Measurements from ENCODE around the gene PIK3R3. TPM values are rescaled to one million over a fixed set of nuclear protein-coding genes. Genes with fewer than 3 reads are reported as not detected.

PIK3R3 gene
- total RNA-seq, 2 donors from 2014 or later, result 18.4 to 19.0 TPM

GRCh38 chr1:46114925-46115603, 17.4 kb downstream of the PIK3R3 start:
- Histone ChIP-seq H3K27me3 (ENCODE audit: control insufficient read depth, insufficient read depth, low read length, poor library complexity, severe bottlenecking) (no peaks in the 10 kb centered on the region), H3K9me3 (ENCODE audit: control insufficient read depth, low read length) (no peaks in the 10 kb centered on the region), H3K36me3 (ENCODE audit: control insufficient read depth, insufficient read depth, low read length) (no peaks in the 10 kb centered on the region), H3K4me3 (ENCODE audit: low read length) (no peak overlapping the region), H3K9ac (ENCODE audit: extremely low read depth, low read length, poor library complexity, severe bottlenecking) (no peak overlapping the region), H3K27ac (ENCODE audit: low read depth, low read length) (no peak overlapping the region), H3K4me1 (ENCODE audit: control insufficient read depth, insufficient read depth, low read length) (no peaks in the 10 kb centered on the region)
- WGBS, 2 experiments (ENCODE audit: insufficient coverage in 1 of 2, insufficient read length in 1 of 2), result 75 to 87% methylated on average over 2 of the region's 2 CpGs
- H3K27ac Mint-ChIP-seq, result no peak overlapping the region
- no peaks in the 10 kb centered on the region for H3K36me3 Mint-ChIP-seq (ENCODE audit: low read depth)
- no peak for TF ChIP-seq CTCF (conservative IDR thresholded peaks at IDR 0.05)
- H3K4me3 Mint-ChIP-seq, result no peak overlapping the region
- H3K27me3 Mint-ChIP-seq (ENCODE audit: insufficient read depth), result no peaks in the 10 kb centered on the region
- H3K4me1 Mint-ChIP-seq, result peaks cover 1% of the 10 kb centered on the region
- DNase-seq, result no peak
- no peaks in the 10 kb centered on the region for H3K9me3 Mint-ChIP-seq

- no peaks in the 10 kb centered on the region for H3K36me3 Mint-ChIP-seq (ENCODE audit: low read depth)
- no peak overlapping the region for H3K9ac ChIP-seq (ENCODE audit: extremely low read depth, low read length, poor library complexity, severe bottlenecking)
- no peaks in the 10 kb centered on the region for H3K4me1 ChIP-seq (ENCODE audit: control insufficient read depth, insufficient read depth, low read length)
- TF ChIP-seq CTCF (conservative IDR thresholded peaks at IDR 0.05), result no peak
- H3K27me3 Mint-ChIP-seq (ENCODE audit: insufficient read depth), result no peaks in the 10 kb centered on the region
- peaks cover 1% of the 10 kb centered on the region for H3K4me1 Mint-ChIP-seq
- H3K27ac Mint-ChIP-seq, result no peak overlapping the region
- no peaks in the 10 kb centered on the region for H3K9me3 Mint-ChIP-seq
- no peak overlapping the region for H3K4me3 ChIP-seq (ENCODE audit: low read length)
- no peaks in the 10 kb centered on the region for H3K36me3 ChIP-seq (ENCODE audit: control insufficient read depth, insufficient read depth, low read length)
- 94 to 97% methylated on average over 5 of the region's 5 CpGs for WGBS, 2 experiments (ENCODE audit: insufficient coverage in 1 of 2, insufficient read length in 1 of 2)
- no peak overlapping the region for H3K27ac ChIP-seq (ENCODE audit: low read depth, low read length)
- H3K4me3 Mint-ChIP-seq, result no peak overlapping the region
- no peak for DNase-seq
- no peaks in the 10 kb centered on the region for H3K9me3 ChIP-seq (ENCODE audit: control insufficient read depth, low read length)
- no peaks in the 10 kb centered on the region for H3K27me3 ChIP-seq (ENCODE audit: control insufficient read depth, insufficient read depth, low read length, poor library complexity, severe bottlenecking)
Observed at GRCh38 chr1:46113948-46114347, 18.5 kb downstream of the PIK3R3 start.

GRCh38 chr1:46112108-46112507, 20.3 kb downstream of the PIK3R3 start:
- H3K9me3 ChIP-seq (ENCODE audit: control insufficient read depth, low read length), result no peaks in the 10 kb centered on the region
- H3K27me3 ChIP-seq (ENCODE audit: control insufficient read depth, insufficient read depth, low read length, poor library complexity, severe bottlenecking), result no peaks in the 10 kb centered on the region
- Mint-ChIP-seq H3K4me1 (peaks cover 1% of the 10 kb centered on the region), H3K27ac (no peak overlapping the region), H3K27me3 (ENCODE audit: insufficient read depth) (no peaks in the 10 kb centered on the region), H3K9me3 (no peaks in the 10 kb centered on the region), H3K36me3 (ENCODE audit: low read depth) (no peaks in the 10 kb centered on the region), H3K4me3 (no peak overlapping the region)
- H3K4me1 ChIP-seq (ENCODE audit: control insufficient read depth, insufficient read depth, low read length), result no peaks in the 10 kb centered on the region
- TF ChIP-seq CTCF (conservative IDR thresholded peaks at IDR 0.05), result no peak
- H3K36me3 ChIP-seq (ENCODE audit: control insufficient read depth, insufficient read depth, low read length), result no peaks in the 10 kb centered on the region
- no peak overlapping the region for H3K9ac ChIP-seq (ENCODE audit: extremely low read depth, low read length, poor library complexity, severe bottlenecking)
- no peak overlapping the region for H3K27ac ChIP-seq (ENCODE audit: low read depth, low read length)
- DNase-seq, result no peak
- no peak overlapping the region for H3K4me3 ChIP-seq (ENCODE audit: low read length)
- 100% methylated on average over 1 of the region's 1 CpG; no CpG with 5 or more reads in 1 of the 2 experiments for WGBS, 2 experiments (ENCODE audit: insufficient coverage in 1 of 2, insufficient read length in 1 of 2)
